Measurements from ENCODE around the gene BMP4. TPM values are rescaled to one million over a fixed set of nuclear protein-coding genes. Genes with fewer than 3 reads are reported as not detected.

Gene BMP4
- polyA plus RNA-seq (2011; rRNA removed) (20.8 and 25.4 TPM in 2 replicates), polyA minus RNA-seq (2011; rRNA and poly(A)+ RNA removed) (16.4 and 18.3 TPM in 2 replicates)

GRCh38 chr14:53956427-53957201 is at the start of gene BMP4:
Gene BMP4, minus strand, starts transcription at chr14:53956825. Its CDS starts 4,603 bp downstream, at chr14:53952222.
- H3K9me3 ChIP-seq (ENCODE audit: control insufficient read depth, insufficient read depth, low read length): peaks cover 5% of the 10 kb centered on the region; the same call in 1 of the 2 replicates
- CTCF ChIA-PET: interaction anchor here (1.2 to 3.5 kb wide), 2 partner anchors 219 to 391 kb away, joined by 3 to 14 read pairs; no protein-coding TSS in a partner anchor
- H3K27ac ChIP-seq (ENCODE audit: low read depth, low read length): no peak within 1 kb of the TSS
- no peak for DNase-seq (ENCODE audit: low read depth, low spot score)
- H3K4me3 ChIP-seq (ENCODE audit: low read depth, low read length): peak within 1 kb of the TSS; percentile 64
- no peak for TF ChIP-seq CTCF (IDR thresholded peaks at IDR 0.05; ENCODE audit: low read depth, low read length)
- POLR2A ChIA-PET: no interaction called here
- peaks cover 63% of the 10 kb centered on the region for H3K27me3 ChIP-seq (ENCODE audit: control insufficient read depth, insufficient read depth, low read length)

- Histone ChIP-seq H3K9me3 (ENCODE audit: control insufficient read depth, insufficient read depth, low read length) (no peaks in the 10 kb centered on the region), H3K27ac (ENCODE audit: low read depth, low read length) (no peak overlapping the region), H3K4me3 (ENCODE audit: low read depth, low read length) (no peak overlapping the region), H3K27me3 (ENCODE audit: control insufficient read depth, insufficient read depth, low read length) (peaks cover 3% of the 10 kb centered on the region)
- CTCF ChIA-PET: no interaction called here
- no peak for TF ChIP-seq CTCF (IDR thresholded peaks at IDR 0.05; ENCODE audit: low read depth, low read length)
- POLR2A ChIA-PET: no interaction called here
- DNase-seq (ENCODE audit: low read depth, low spot score): no peak
Measured at GRCh38 chr14:54003064-54003463, 46.4 kb upstream of the BMP4 start.

- H3K27ac ChIP-seq (ENCODE audit: low read depth, low read length): no peak overlapping the region
- H3K4me3 ChIP-seq (ENCODE audit: low read depth, low read length): no peak overlapping the region
- ChIA-PET POLR2A (no interaction called here), CTCF (no interaction called here)
- DNase-seq (ENCODE audit: low read depth, low spot score): peak; percentile 13
- H3K27me3 ChIP-seq (ENCODE audit: control insufficient read depth, insufficient read depth, low read length): peaks cover 3% of the 10 kb centered on the region
- no peak for TF ChIP-seq CTCF (IDR thresholded peaks at IDR 0.05; ENCODE audit: low read depth, low read length)
- H3K9me3 ChIP-seq (ENCODE audit: control insufficient read depth, insufficient read depth, low read length): no peaks in the 10 kb centered on the region
Measured at GRCh38 chr14:54002653-54003052, 46.0 kb upstream of the BMP4 start.

GRCh38 chr14:54001189-54001878 is 44.7 kb upstream of the BMP4 start:
- DNase-seq (ENCODE audit: low read depth, low spot score): no peak
- Histone ChIP-seq H3K4me3 (ENCODE audit: low read depth, low read length) (no peak overlapping the region), H3K27me3 (ENCODE audit: control insufficient read depth, insufficient read depth, low read length) (no peaks in the 10 kb centered on the region), H3K27ac (ENCODE audit: low read depth, low read length) (no peak overlapping the region), H3K9me3 (ENCODE audit: control insufficient read depth, insufficient read depth, low read length) (no peaks in the 10 kb centered on the region)
- ChIA-PET POLR2A (no interaction called here), CTCF (interaction anchor here (0.6 to 1.2 kb wide), 2 partner anchors 153 to 173 kb away, joined by 4 read pairs; no protein-coding TSS in a partner anchor)
- no peak for TF ChIP-seq CTCF (IDR thresholded peaks at IDR 0.05; ENCODE audit: low read depth, low read length)

GRCh38 chr14:54000341-54000811 is 43.8 kb upstream of the BMP4 start:
- no peak for TF ChIP-seq CTCF (IDR thresholded peaks at IDR 0.05; ENCODE audit: low read depth, low read length)
- Histone ChIP-seq H3K27me3 (ENCODE audit: control insufficient read depth, insufficient read depth, low read length) (no peaks in the 10 kb centered on the region), H3K27ac (ENCODE audit: low read depth, low read length) (no peak overlapping the region), H3K4me3 (ENCODE audit: low read depth, low read length) (no peak overlapping the region), H3K9me3 (ENCODE audit: control insufficient read depth, insufficient read depth, low read length) (no peaks in the 10 kb centered on the region)
- no peak for DNase-seq (ENCODE audit: low read depth, low spot score)
- ChIA-PET CTCF (no interaction called here), POLR2A (no interaction called here)
